Endothelial cell of umbilical vein (primary cell): Measurements from ENCODE around the gene KRT84. TPM values are rescaled to one million over a fixed set of nuclear protein-coding genes. Genes with fewer than 3 reads are reported as not detected.

ENCODE experiments used
- BruUV-seq: library from RNA; stranded (reverse); fragments of 400-500 nt; replicated peaks from 2 replicates; lab custom pipeline; 2021; lab: Mats Ljungman, UMichigan
- CTCF ChIA-PET: fragments of 300-600, 350-600 bp; sonication (Branson Sonifier 250); formaldehyde crosslinking; loops from one replicate; lab custom pipeline; 2021; ENCODE audit warnings: antibody characterized with exemption, inconsistent platforms; lab: Charles Lee
- POLR2A ChIA-PET: fragments of 300-600, 350-600 bp; sonication (Branson Sonifier 250); formaldehyde crosslinking; loops from one replicate; lab custom pipeline; 2021; ENCODE audit warnings: antibody characterized with exemption, inconsistent platforms; lab: Charles Lee
- DNase-seq: peaks from one replicate; pipeline ENCODE4 v3.0.0-alpha.2; 2011; ENCODE audit warnings: low read depth, low spot score
- FAIRE-seq: peaks from 2 replicates; lab custom pipeline; 2011; peaks lifted over from hg19 to GRCh38; lab: Jason Lieb, UNC
- H2AFZ ChIP-seq: 2 replicates; pipeline ENCODE4 v1.6.0; 2012; ENCODE audit warnings: low read depth, low read length, control low read depth, inconsistent platforms
- H3K27ac ChIP-seq: 2 replicates; pipeline ENCODE4 v1.5.1; 2011; ENCODE audit warnings: low read depth, mild to moderate bottlenecking, control low read depth, low read length, moderate library complexity; ENCODE audit not compliant: insufficient read depth
- H3K27me3 ChIP-seq, 2 experiments: 2 replicates each; pipeline versions ENCODE4 v1.6.0 to v1.6.1; 2011; ENCODE audit warnings: low read length in 2 of 2, mixed read lengths in 1 of 2; ENCODE audit not compliant: control insufficient read depth in 2 of 2, insufficient read depth in 2 of 2
- H3K36me3 ChIP-seq, 2 experiments: 2 replicates in 1 of 2; 3 replicates in 1 of 2; pipeline ENCODE4 v1.5.1; 2011; ENCODE audit warnings: low read length in 2 of 2, mild to moderate bottlenecking in 1 of 2, moderate library complexity in 1 of 2; ENCODE audit not compliant: control insufficient read depth in 2 of 2, insufficient read depth in 2 of 2; ENCODE audit errors: extremely low read depth in 1 of 2
- H3K4me1 ChIP-seq: 3 replicates; pipeline ENCODE4 v1.5.1; 2011; ENCODE audit warnings: mild to moderate bottlenecking, low read length; ENCODE audit not compliant: control insufficient read depth, insufficient read depth; ENCODE audit errors: extremely low read depth
- H3K4me2 ChIP-seq: 2 replicates; pipeline ENCODE4 v1.6.1; 2011; ENCODE audit warnings: low read length, control low read depth, mixed read lengths; ENCODE audit not compliant: insufficient read depth
- H3K4me3 ChIP-seq, 3 experiments: fragments of 200-600 bp in 1 of 3; sonication (generic), shearing (Covaris generic) in 1 of 3; replicated peaks in 1 of 3; 2 replicates each; pipeline ENCODE4 v1.5.1; 2011 to 2016; ENCODE audit warnings: control low read depth in 3 of 3, low read length in 3 of 3, mild to moderate bottlenecking in 2 of 3, inconsistent platforms in 1 of 3, low read depth in 1 of 3, moderate library complexity in 1 of 3; ENCODE audit not compliant: insufficient read depth in 1 of 3
- H3K79me2 ChIP-seq: 2 replicates; pipeline ENCODE4 v1.6.0; 2012; ENCODE audit warnings: low read length, inconsistent platforms; ENCODE audit not compliant: control insufficient read depth, insufficient read depth
- H3K9ac ChIP-seq: replicated peaks from 2 replicates; pipeline ENCODE3; 2011; ENCODE audit warnings: low read length, control low read depth; ENCODE audit not compliant: insufficient read depth; ENCODE audit errors: extremely low read depth
- H3K9me1 ChIP-seq: replicated peaks from 3 replicates; pipeline ENCODE4 v1.6.0; 2011; ENCODE audit warnings: mild to moderate bottlenecking, low read length; ENCODE audit not compliant: control insufficient read depth, insufficient read depth; ENCODE audit errors: extremely low read depth
- H3K9me3 ChIP-seq: replicated peaks from 2 replicates; pipeline ENCODE4 v1.5.1; 2012; ENCODE audit warnings: low read length, inconsistent platforms; ENCODE audit not compliant: control insufficient read depth, insufficient read depth
- H4K20me1 ChIP-seq: replicated peaks from 2 replicates; pipeline ENCODE3; 2011; ENCODE audit warnings: mild to moderate bottlenecking, low read length; ENCODE audit not compliant: control insufficient read depth, insufficient read depth; ENCODE audit errors: extremely low read depth
- CTCF ChIP-seq, 2 donors: IDR thresholded peaks; 1 replicate in 1 of 2; 2 replicates in 1 of 2; pipeline ENCODE4 v1.5.1; 2011; ENCODE audit warnings: low read length in 2 of 2, mild to moderate bottlenecking in 2 of 2, moderate library complexity in 2 of 2, control low read depth in 1 of 2, inconsistent platforms in 1 of 2, low read depth in 1 of 2; ENCODE audit not compliant: insufficient read depth in 1 of 2; ENCODE audit errors: extremely low read depth in 1 of 2
- EZH2 ChIP-seq: IDR thresholded peaks from 2 replicates; pipeline ENCODE4 v1.6.1; 2012; ENCODE audit warnings: borderline replicate concordance, low read depth, mild to moderate bottlenecking, moderate library complexity, low read length, inconsistent platforms; ENCODE audit not compliant: severe bottlenecking
- FOS ChIP-seq: IDR thresholded peaks from 2 replicates; pipeline ENCODE4 v1.6.1; 2011; ENCODE audit warnings: mild to moderate bottlenecking, low read length, moderate library complexity, borderline replicate concordance; ENCODE audit not compliant: insufficient read depth
- GATA2 ChIP-seq: IDR thresholded peaks from 2 replicates; pipeline ENCODE4 v1.7.0; 2011; ENCODE audit warnings: low read depth, mild to moderate bottlenecking, moderate library complexity, mixed read lengths, low read length; ENCODE audit not compliant: insufficient read length, insufficient read depth
- JUN ChIP-seq: IDR thresholded peaks from 2 replicates; pipeline ENCODE4 v1.6.1; 2011; ENCODE audit warnings: borderline replicate concordance, low read depth; ENCODE audit not compliant: insufficient read length, insufficient read depth
- MYC ChIP-seq: IDR thresholded peaks from one replicate; pipeline ENCODE4 v1.6.1; 2011; ENCODE audit warnings: mild to moderate bottlenecking, low read depth, low read length
- POLR2A ChIP-seq: IDR thresholded peaks from 2 replicates; pipeline ENCODE4 v1.6.1; 2012; ENCODE audit warnings: low read depth, mild to moderate bottlenecking, control low read depth, low read length
- POLR2AphosphoS5 ChIP-seq: IDR thresholded peaks from 2 replicates; pipeline ENCODE4 v1.6.1; 2012; ENCODE audit warnings: low read depth, mild to moderate bottlenecking, control low read depth, low read length, moderate library complexity; ENCODE audit not compliant: insufficient read depth
- dilution Hi-C: fragments of 300-500 bp; cut with MboI; formaldehyde crosslinking; loops from one replicate; pipeline ENCODE4 v1.15.0; 2019; ENCODE audit warnings: low sequenced_read_pairs; ENCODE audit not compliant: extremely low pct_ligation_motif_present
- intact Hi-C: fragments of 100-400 bp; cut with micrococcal nuclease; formaldehyde crosslinking; loops from one replicate; pipeline ENCODE4 v1.10.0; 2022
- polyA plus RNA-seq, 4 experiments: library from polyadenylated mRNA; depleted of rRNA in 3 of 4; stranded (reverse) in 3 of 4; unstranded in 1 of 4; fragments of >200 nt; gene quantifications; 2 replicates each; pipeline versions ENCODE4 v1.2.1 to v1.2.3, GENCODE V29; 2011 to 2012; ENCODE audit warnings: missing spikeins in 1 of 4
- total RNA-seq: library from RNA; stranded (reverse); gene quantifications from 2 replicates; pipeline ENCODE4 v1.2.3, GENCODE V29; 2021
- TF ChIP-seq, protein P1 (sequence below): IDR thresholded peaks from 2 replicates; pipeline ENCODE4 v1.6.1; 2011; ENCODE audit not compliant: insufficient read depth, insufficient read length

Gene KRT84
- total and polyA plus RNA-seq, 2 donors (not counting 3 experiments of a cell fraction or from before 2014, with no cell fraction given), result not detected

GRCh38 chr12:52434081-52434733 is 48.8 kb upstream of the KRT84 start, which contains the start of gene KRT75:
Gene KRT75 (minus strand): TSS chr12:52434371. CDS start chr12:52434304, 67 bp downstream.
- Histone ChIP-seq H3K27me3 (no peaks in the 10 kb centered on the region), H3K4me2 (no peak within 1 kb of the TSS), H2AFZ (no peak within 1 kb of the TSS), H3K4me3 (no peak within 1 kb of the TSS), H3K36me3 (no peaks in the 10 kb centered on the region), H3K4me1 (no peaks in the 10 kb centered on the region), H3K79me2 (no peaks in the 10 kb centered on the region), H3K9ac (no peak within 1 kb of the TSS), H3K9me3 (no peaks in the 10 kb centered on the region), H4K20me1 (no peaks in the 10 kb centered on the region), H3K9me1 (no peaks in the 10 kb centered on the region), H3K27ac (no peak within 1 kb of the TSS)
- dilution Hi-C loops (no loop called here), intact Hi-C loops (no loop called here)
- no TSS peak for BruUV-seq
- POLR2A ChIA-PET, result no interaction called here
- no peak for FAIRE-seq
- no peak for DNase-seq
- TF ChIP-seq GATA2, result no peak
- no peak for TF ChIP-seq MYC
- TF ChIP-seq FOS, result no peak
- TF ChIP-seq JUN, result no peak
- no peak for TF ChIP-seq POLR2A
- TF ChIP-seq POLR2AphosphoS5, result no peak
- no peak for TF ChIP-seq EZH2
- TF ChIP-seq, protein P1, sequence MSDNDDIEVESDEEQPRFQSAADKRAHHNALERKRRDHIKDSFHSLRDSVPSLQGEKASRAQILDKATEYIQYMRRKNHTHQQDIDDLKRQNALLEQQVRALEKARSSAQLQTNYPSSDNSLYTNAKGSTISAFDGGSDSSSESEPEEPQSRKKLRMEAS, result no peak
- no peak for TF ChIP-seq CTCF (IDR thresholded peaks at IDR 0.05; ENCODE audit: extremely low read depth in 1 of 2, insufficient read depth in 1 of 2, low read depth in 1 of 2, low read length in 2 of 2)
- CTCF ChIA-PET, result no interaction called here
